Left lung (tissue), 10 donors: ENCODE results near the gene TMTC4. TPM values are rescaled to one million over a fixed set of nuclear protein-coding genes. Genes with fewer than 3 reads are reported as not detected.

Experiments
- ATAC-seq: fragments of 200-7000 bp; cut with Tn5 transposase; one replicate; pipeline ENCODE4 v1.9.1; 2020; ENCODE audit warnings: moderate library complexity
- DNase-seq, 4 donors: peaks; one replicate each; pipeline ENCODE4 v3.0.0-alpha.2; 2013 to 2020
- H3K27ac ChIP-seq, 2 donors: fragments of 200-600 bp; sonication (generic) in 1 of 2; one replicate each; pipeline versions ENCODE4 v1.5.0 to v1.8.0; 2020 to 2021
- H3K27me3 ChIP-seq, 2 donors: fragments of 200-600 bp; sonication (generic) in 1 of 2; one replicate each; pipeline versions ENCODE4 v1.5.0 to v1.8.0; 2020 to 2021
- H3K36me3 ChIP-seq, 2 donors: fragments of 200-600 bp; sonication (generic) in 1 of 2; one replicate each; pipeline versions ENCODE4 v1.5.0 to v1.8.0; 2020 to 2021
- H3K4me1 ChIP-seq, 2 donors: fragments of 200-600 bp; one replicate each; pipeline ENCODE4 v1.8.0; 2021
- H3K4me3 ChIP-seq, 2 donors: fragments of 200-600 bp; sonication (generic) in 1 of 2; one replicate each; pipeline versions ENCODE4 v1.5.0 to v1.8.0; 2020 to 2021; ENCODE audit warnings: mild to moderate bottlenecking in 1 of 2
- H3K9me3 ChIP-seq, 2 donors: fragments of 200-600 bp; sonication (generic) in 1 of 2; one replicate each; pipeline versions ENCODE4 v1.5.0 to v1.8.0; 2020 to 2021
- CTCF ChIP-seq, 2 donors: fragments of 200-600 bp; sonication (generic) in 1 of 2; IDR thresholded peaks; one replicate each; pipeline versions ENCODE4 v1.5.0 to v1.8.0; 2021; ENCODE audit warnings: antibody characterized with exemption in 2 of 2
- intact Hi-C, 2 donors: fragments of 100-400 bp; cut with DNase I; formaldehyde crosslinking; loops; one replicate each; pipeline versions ENCODE4 v1.11.2 to v1.14.2; 2022
- polyA plus RNA-seq, 6 donors: library from polyadenylated mRNA; unstranded; fragments of 120-200 nt; gene quantifications; one replicate each; pipeline ENCODE4 v1.2.1, GENCODE V29; 2013; ENCODE audit not compliant: insufficient read length in 6 of 6
- total RNA-seq, 2 donors: library from RNA; stranded (reverse); fragmentation: NEBNext Ultra II Directional; extraction: Animal tissue kit (Norgen Biotek cat#: 25700); gene quantifications; one replicate each; pipeline ENCODE4 v1.2.1, GENCODE V29; 2021
- donor health status: DM: no; HTN: yes; CAD: no.
- donor health status: DM: no; HTN: no; CAD: no.

TMTC4 gene
- total and polyA plus RNA-seq, 8 donors: 13.7 to 30.2 (median 25.1) TPM

- DNase-seq (no peak), ATAC-seq (no peak)
- H3K9me3 ChIP-seq: no peaks in the 10 kb centered on the region
- H3K36me3 ChIP-seq: peaks cover 0 to 8% of the 10 kb centered on the region in 2 donors
- no peak for TF ChIP-seq CTCF (IDR thresholded peaks at IDR 0.05)
- H3K27me3 ChIP-seq: no peaks in the 10 kb centered on the region
- H3K4me3 ChIP-seq: no peak overlapping the region
- intact Hi-C loops: no loop called here
- H3K27ac ChIP-seq: no peak overlapping the region
- H3K4me1 ChIP-seq: peaks cover 0 to 7% of the 10 kb centered on the region in 2 donors
Observed at GRCh38 chr13:100611678-100612492, 62.7 kb downstream of the TMTC4 start.

GRCh38 chr13:100610391-100611347 is 63.9 kb downstream of the TMTC4 start:
- no peaks in the 10 kb centered on the region for H3K27me3 ChIP-seq
- intact Hi-C loops: no loop called here
- no peak overlapping the region for H3K4me3 ChIP-seq
- ATAC-seq (no peak), DNase-seq (no peak)
- H3K9me3 ChIP-seq: no peaks in the 10 kb centered on the region
- no peak for TF ChIP-seq CTCF (IDR thresholded peaks at IDR 0.05)
- H3K27ac ChIP-seq: no peak overlapping the region
- peaks cover 0 to 16% of the 10 kb centered on the region in 2 donors for H3K36me3 ChIP-seq
- H3K4me1 ChIP-seq: peaks cover 0 to 7% of the 10 kb centered on the region in 2 donors

GRCh38 chr13:100608906-100609305 is 65.7 kb downstream of the TMTC4 start:
- H3K27me3 ChIP-seq: no peaks in the 10 kb centered on the region
- intact Hi-C loops: no loop called here
- H3K27ac ChIP-seq: no peak overlapping the region
- peaks cover 0 to 7% of the 10 kb centered on the region in 2 donors for H3K4me1 ChIP-seq
- H3K9me3 ChIP-seq: no peaks in the 10 kb centered on the region
- ATAC-seq: peak; percentile 57
- no peak overlapping the region for H3K4me3 ChIP-seq
- no peak for TF ChIP-seq CTCF (IDR thresholded peaks at IDR 0.05)
- H3K36me3 ChIP-seq: peaks cover 0 to 16% of the 10 kb centered on the region in 2 donors
- DNase-seq: no peak

GRCh38 chr13:100608489-100608888 is 66.1 kb downstream of the TMTC4 start:
- ATAC-seq: no peak
- intact Hi-C loops: no loop called here

More at GRCh38 chr13:100608489-100608888, 66.1 kb downstream of the TMTC4 start:
- Histone ChIP-seq H3K27ac (no peak overlapping the region), H3K9me3 (no peaks in the 10 kb centered on the region), H3K27me3 (no peaks in the 10 kb centered on the region), H3K4me3 (no peak overlapping the region), H3K36me3 (peaks cover 0 to 16% of the 10 kb centered on the region in 2 donors), H3K4me1 (peaks cover 0 to 7% of the 10 kb centered on the region in 2 donors)
- DNase-seq: no peak
- TF ChIP-seq CTCF (IDR thresholded peaks at IDR 0.05): no peak
